Stimulated activated CD4-positive, alpha-beta T cell treated with anti-CD3 and anti-CD28 coated beads, Interleukin-15, amount 100 ng/mL, for 24 hours (primary cell): ENCODE data around the gene MAP3K3.

Source experiments
- DNase-seq: peaks from one replicate; pipeline ENCODE4 v3.0.0-alpha.2; 2020

Gene MAP3K3

DNA sequence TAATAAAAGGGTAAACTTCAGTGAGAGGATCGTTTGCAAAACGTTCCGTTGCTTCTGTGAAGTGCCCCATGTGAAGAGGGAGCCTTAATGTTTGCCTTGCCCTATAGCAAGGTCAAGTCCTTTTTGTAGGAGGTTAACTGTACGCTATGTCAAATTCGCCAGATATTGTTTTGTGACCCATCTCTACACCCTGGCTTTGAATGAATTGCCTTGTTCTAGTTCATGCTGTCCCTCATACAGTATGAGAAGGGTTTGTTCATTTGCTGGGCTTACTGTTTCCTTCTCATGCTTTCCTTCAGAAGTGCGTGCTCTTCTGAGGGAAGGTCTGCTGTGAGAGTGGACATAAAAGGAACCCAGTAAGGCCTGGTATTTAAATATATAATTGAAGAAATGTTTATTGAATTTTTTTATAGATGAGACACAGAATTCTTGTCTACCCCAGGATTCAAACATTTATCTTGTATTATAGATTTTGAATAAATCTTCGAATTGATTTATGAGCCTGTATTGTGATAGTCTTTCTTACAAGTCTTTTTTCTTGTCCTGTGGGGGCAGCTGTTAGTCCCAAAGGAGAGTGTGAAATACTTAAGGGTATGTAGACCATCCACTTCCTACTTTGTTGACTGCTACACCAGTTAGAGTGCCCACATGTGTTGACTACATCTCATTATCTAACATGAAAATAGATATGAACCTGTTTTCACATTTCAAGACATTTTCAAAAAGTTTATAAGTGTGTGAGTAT is 1.7 kb downstream of the MAP3K3 start:
- no peak for DNase-seq

DNA sequence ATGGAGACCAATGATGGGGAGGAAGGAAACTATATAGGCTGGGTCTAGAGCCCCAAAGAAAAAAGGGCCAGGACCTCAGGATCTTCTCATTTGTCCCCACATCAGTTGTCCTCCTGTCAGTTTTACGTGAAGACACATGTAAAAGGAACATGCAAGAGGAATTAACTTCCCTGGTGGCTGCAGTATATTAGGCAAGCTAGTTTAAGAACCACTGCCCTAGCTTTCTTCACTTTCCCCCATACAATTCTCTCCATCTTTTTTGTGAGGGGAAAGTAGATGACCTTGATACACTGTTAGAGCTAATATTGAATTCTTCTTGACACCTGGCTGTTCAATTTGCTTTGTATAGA is 2.3 kb downstream of the MAP3K3 start:
- DNase-seq: no peak

GRCh38 chr17:63626551-63627180 is 4.4 kb downstream of the MAP3K3 start:
- no peak for DNase-seq

DNA sequence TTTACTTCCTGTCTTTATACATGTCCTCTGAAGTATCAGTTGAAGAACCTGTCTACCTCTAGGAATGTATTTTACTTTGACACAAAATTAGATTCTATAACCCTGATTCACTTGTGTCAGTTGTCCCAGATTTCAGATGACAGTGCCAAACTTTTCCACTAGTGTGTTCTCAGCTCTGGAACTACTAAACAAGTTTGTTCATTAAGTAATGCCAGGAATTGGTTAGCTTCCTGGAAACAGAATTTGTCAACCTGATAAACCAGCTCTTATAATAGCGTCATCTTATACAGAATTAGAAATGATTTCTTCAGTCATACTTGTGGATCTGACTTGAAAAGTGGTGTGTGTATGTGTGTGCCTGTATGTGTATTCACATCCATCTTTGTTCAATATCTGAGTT is 7.4 kb downstream of the MAP3K3 start:
- no peak for DNase-seq

GRCh38 chr17:63631062-63631461 is 8.8 kb downstream of the MAP3K3 start:
- DNase-seq: no peak

DNA sequence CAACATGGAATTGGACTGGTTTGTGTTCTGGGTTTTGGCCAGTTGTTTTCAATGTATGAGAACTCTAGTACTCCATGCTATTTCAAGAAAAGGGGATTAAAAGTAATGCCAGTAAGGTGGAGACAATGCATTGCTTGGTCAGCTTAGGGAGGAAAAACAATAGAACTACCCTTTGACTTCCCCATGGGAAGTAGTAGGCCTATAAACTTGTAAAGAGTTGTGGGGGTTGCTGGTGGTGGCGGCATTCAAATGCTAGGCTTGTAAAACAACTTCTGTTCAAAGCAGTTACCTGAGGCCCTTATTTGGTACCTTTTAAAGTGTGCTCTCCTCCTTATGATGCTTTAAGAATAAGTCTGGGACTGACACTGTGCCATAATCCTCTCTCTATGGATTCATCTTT is 9.4 kb downstream of the MAP3K3 start:
- no peak for DNase-seq

GRCh38 chr17:63633742-63634141 is 11.5 kb downstream of the MAP3K3 start:
- no peak for DNase-seq

DNA sequence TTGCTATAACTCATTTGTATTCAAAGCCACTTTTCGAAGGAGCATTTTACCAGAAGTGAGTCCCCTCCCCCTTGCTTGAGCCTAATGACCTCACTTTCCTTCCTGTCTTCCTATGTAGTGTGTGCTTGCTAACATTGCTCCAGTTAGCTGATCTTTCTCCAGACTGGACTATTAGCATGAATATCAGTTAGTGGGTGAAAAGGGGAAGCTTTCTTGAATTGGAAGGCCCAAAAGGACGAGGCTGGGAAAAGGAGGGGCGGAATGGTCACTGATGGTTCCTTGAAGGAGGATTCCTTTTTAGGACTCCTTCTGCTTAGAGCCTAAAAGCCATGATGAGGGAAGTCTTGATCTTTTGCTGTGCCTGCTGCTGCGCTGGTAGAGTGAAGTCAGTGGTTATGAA is 11.9 kb downstream of the MAP3K3 start:
- no peak for DNase-seq

DNA sequence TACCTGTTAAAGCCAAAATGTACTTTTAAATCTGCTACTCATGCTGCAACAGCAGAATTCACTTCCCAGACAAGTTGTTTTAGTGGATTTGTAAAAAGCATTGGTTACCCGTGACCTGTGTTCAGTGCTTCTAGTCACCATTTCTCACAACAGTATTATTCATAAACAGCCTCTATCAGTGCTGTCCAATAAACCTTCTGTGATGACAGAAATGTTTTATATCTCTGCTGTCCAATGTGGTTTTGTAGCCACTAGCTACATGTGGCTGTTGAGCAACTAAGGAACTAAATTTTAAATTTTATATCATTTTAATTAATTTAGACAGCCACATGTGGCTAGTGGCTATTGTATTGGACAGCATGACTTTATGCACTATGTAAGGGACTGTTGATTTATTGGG is 12.6 kb downstream of the MAP3K3 start:
- no peak for DNase-seq

DNA sequence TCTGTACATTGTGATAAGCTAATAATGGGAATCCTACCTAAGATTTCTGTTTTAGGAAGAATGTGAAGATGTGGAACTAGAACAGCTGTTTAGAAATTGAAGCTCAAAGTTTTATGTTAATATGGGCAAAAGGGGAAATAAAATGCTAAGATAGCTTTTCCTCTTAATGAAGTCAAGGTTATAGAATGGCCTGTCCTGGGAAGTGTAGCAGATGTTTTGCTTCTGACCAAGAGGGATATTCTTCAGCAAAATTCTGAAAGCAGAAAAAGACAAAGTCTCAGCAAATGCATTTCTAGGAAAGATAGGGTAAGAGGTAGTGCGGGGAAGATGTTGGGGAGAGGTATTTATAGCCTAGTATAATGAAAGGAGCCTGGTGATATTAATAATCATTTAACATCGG is 13.1 kb downstream of the MAP3K3 start:
- DNase-seq: no peak

DNA sequence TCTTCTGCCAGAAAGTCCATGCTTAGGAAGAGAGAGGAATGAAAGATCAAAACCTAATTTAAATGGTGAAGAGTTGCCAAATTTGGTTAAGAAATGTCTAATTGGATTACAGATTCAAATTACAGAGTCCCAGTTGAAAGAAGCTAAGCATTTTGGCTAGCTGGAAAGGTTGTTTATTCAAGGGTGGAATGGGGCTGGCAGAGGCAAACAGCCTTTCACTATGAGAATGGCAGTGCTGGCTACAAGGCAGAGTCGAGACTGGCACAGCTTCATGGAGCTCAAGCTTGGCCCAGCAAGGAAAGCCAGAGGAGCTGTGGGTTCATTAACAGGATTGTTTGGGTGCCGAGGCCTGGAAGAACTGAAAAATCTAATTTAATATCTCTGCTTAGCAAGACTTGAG is 13.6 kb downstream of the MAP3K3 start:
- DNase-seq: no peak

DNA sequence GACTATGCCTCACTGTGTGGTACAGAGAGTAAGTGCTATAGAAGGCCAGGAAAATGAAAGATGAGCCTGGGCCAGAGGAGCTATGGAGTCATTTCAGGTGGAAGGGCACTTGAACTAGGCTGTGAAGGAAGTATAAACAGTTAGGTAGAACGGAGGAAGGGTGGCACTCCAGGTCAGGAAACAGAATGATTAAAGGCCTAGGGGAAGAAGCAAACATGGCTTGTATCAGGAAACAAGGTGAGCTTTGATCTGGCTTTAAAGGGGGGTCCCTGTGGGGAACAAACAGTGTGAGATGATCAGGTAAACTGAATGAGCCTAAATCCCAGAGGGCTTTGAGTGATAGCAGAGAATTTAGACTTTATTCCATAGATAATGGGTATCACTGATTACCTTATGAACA is 16.9 kb downstream of the MAP3K3 start:
- DNase-seq: no peak

GRCh38 chr17:63640038-63640437 is 17.8 kb downstream of the MAP3K3 start:
- no peak for DNase-seq

GRCh38 chr17:63641692-63642448 is 19.7 kb downstream of the MAP3K3 start:
- DNase-seq: no peak

DNA sequence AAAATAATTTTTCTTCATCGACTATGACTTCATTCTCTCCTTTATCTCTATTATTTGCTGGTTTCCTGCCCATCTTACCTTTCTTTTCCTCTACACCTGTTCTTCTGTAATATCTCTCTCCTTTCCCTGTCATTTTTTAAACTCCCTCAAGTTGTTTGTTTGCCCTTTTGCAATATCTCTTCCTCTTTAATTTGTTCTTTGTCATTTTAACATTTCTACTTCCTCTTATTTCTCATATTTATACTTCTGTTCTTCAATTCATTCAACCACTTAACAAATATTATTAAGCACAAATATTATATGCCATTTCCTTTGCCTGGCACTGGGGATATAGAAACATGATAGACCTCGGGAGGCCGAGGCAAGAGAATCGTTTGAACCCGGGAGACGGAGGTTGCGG is 22.6 kb downstream of the MAP3K3 start:
- DNase-seq: no peak

DNA sequence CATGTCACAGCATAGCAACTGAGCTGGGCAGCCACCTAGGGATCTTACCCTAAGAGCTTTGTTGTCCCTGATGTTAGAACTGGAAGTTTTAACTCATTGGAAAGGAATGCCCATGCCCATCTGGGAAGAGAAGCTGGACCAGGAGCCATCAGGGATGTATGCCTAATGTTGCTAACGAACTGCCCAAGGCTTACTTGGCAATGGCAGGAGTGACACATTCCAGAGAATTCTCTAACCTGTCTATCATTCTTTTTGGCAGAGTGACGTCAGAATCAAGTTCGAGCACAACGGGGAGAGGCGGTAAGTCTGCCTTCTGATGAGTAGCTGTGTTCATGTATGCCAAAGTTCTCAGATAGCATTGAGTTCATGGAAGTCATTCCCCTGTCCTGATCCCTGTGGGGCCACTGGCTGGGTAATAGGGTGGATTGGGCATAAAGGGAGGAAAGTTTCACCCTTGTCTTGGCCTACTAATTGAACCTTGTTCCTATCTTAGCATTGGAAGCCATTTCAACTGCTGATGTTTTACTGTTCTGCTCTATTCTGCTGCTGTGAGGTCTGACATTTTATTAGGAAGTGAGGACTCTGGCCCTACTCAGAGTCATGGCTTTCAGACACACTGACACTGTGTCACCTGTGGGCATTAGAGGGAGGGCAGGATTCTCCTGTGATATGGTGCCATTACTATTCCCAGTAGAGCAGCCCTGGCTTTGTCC is 23.7 kb downstream of the MAP3K3 start:
- DNase-seq: no peak

- DNase-seq: no peak
Observed at GRCh38 chr17:63646488-63646806, 24.2 kb downstream of the MAP3K3 start.

- no peak for DNase-seq
Observed at GRCh38 chr17:63647065-63647725, 25.0 kb downstream of the MAP3K3 start.

DNA sequence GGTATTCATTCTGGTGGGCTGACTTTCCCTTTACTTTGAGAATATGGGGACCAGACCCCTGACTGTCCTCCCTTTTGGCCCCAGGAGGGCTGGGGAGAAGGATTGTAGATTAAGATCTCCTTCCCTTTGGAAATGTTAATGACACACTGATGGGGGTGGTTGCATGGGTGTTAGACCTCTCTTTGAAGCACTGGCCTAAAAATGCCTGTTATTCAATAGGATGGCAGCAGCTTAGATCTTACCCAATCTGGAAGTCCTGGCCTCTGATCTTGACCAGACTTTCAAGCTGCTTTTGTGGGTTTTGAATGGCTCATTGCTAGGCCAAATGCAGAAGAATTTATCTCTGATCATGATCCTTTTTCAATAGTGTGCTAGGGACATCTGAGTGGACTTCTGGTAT is 25.7 kb downstream of the MAP3K3 start:
- DNase-seq: no peak

GRCh38 chr17:63649813-63650212 is 27.6 kb downstream of the MAP3K3 start:
- no peak for DNase-seq

GRCh38 chr17:63652106-63652505 is 29.9 kb downstream of the MAP3K3 start:
- DNase-seq: no peak

DNA sequence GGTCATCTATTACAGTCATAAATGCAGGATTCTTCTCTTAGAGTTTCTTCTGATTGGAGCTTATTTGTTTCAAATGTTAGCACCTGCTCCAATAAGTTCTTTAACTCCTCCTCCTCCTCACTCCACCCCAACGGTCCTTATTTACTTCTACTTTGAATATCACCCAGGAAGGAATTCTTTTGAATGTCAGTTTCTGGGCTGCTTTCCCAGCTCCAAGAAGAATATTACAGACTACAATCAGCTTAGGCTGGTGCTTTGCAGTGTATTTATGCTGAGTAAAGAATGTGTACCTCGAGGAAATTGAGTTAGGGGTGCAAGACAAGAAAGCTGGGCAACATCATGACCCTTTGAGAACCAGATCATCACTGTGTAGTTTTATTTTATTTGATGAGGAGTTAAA is 30.8 kb downstream of the MAP3K3 start:
- DNase-seq: no peak

GRCh38 chr17:63657786-63658185 is 35.6 kb downstream of the MAP3K3 start:
- no peak for DNase-seq
